ENCODE measurements around the gene SERINC5. TPM values are rescaled to one million over a fixed set of nuclear protein-coding genes. Genes with fewer than 3 reads are reported as not detected.

Gene SERINC5
- polyA plus RNA-seq, 1 of the 3 experiments (the other 2 are of a cell fraction): 4.5 TPM

- Histone ChIP-seq H3K4me2 (no peak overlapping the region), H3K4me3 (ENCODE audit: low read depth in 2 of 2, low read length in 1 of 2) (no peak overlapping the region), H3K4me1 (ENCODE audit: control insufficient read depth in 1 of 2, insufficient read depth in 2 of 2, low read depth in 1 of 2, low read length in 1 of 2) (peaks cover 0 to 6% of the 10 kb centered on the region in 2 experiments; a peak in 1 of 4 replicates), H3F3A (replicated peaks; ENCODE audit: insufficient read depth) (peaks cover 4% of the 10 kb centered on the region), H3K9ac (no peak overlapping the region), H3K9me3 (no peaks in the 10 kb centered on the region), H3K27ac (ENCODE audit: low read depth in 2 of 2, low read length in 1 of 2) (peak overlapping the region in 1 of 2 experiments; percentile 54; a peak in 1 of 4 replicates), H3K79me2 (ENCODE audit: insufficient read depth) (no peaks in the 10 kb centered on the region), H3K9me2 (no peaks in the 10 kb centered on the region), H3K36me3 (replicated peaks in 1 of 2; ENCODE audit: control insufficient read depth in 1 of 2, insufficient read depth in 2 of 2, low read length in 1 of 2) (no peaks in the 10 kb centered on the region), H4K20me1 (ENCODE audit: insufficient read depth) (no peaks in the 10 kb centered on the region), H3K27me3 (ENCODE audit: insufficient read depth) (no peaks in the 10 kb centered on the region), H2AFZ (ENCODE audit: low read depth) (no peak overlapping the region)
- ChIA-PET POLR2A (interaction anchor here (1.3 kb wide), 1 partner anchor 64 kb away, joined by 4 read pairs; no protein-coding TSS in a partner anchor), CTCF (interaction anchor here (1.3 to 2.1 kb wide), 2 partner anchors 12 to 115 kb away, joined by 4 to 7 read pairs; partner anchors contain the start of gene SERINC5)
- WGBS (ENCODE audit: low lambda C conversion rate): 84% methylated on average over 13 of the region's 13 CpGs
- TF ChIP-seq, protein P1, sequence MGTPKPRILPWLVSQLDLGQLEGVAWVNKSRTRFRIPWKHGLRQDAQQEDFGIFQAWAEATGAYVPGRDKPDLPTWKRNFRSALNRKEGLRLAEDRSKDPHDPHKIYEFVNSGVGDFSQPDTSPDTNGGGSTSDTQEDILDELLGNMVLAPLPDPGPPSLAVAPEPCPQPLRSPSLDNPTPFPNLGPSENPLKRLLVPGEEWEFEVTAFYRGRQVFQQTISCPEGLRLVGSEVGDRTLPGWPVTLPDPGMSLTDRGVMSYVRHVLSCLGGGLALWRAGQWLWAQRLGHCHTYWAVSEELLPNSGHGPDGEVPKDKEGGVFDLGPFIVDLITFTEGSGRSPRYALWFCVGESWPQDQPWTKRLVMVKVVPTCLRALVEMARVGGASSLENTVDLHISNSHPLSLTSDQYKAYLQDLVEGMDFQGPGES (IDR thresholded peaks at IDR 0.05; ENCODE audit: low read depth, low read length): no peak
- TF ChIP-seq USF1 (IDR thresholded peaks at IDR 0.05; ENCODE audit: borderline replicate concordance, low read depth) (no peak), SIN3A (IDR thresholded peaks at IDR 0.05; ENCODE audit: borderline replicate concordance, low read depth, low read length) (no peak)
- DNase-seq: peak; percentile 24
Observed at GRCh38 chr5:80141147-80141671, 114.6 kb downstream of the SERINC5 start.

- whole genome bisulfite sequencing (ENCODE audit: low lambda C conversion rate): 96% methylated on average over 3 of the region's 3 CpGs
- H3K9ac ChIP-seq: no peak overlapping the region
- no peaks in the 10 kb centered on the region for H3K27me3 ChIP-seq (ENCODE audit: insufficient read depth)
- no peak for DNase-seq
- no peaks in the 10 kb centered on the region for H3K9me3 ChIP-seq
- no peaks in the 10 kb centered on the region for H3K79me2 ChIP-seq (ENCODE audit: insufficient read depth)
- H3F3A ChIP-seq (replicated peaks; ENCODE audit: insufficient read depth): peaks cover 4% of the 10 kb centered on the region
- H4K20me1 ChIP-seq (ENCODE audit: insufficient read depth): no peaks in the 10 kb centered on the region
- TF ChIP-seq RAD21 (IDR thresholded peaks at IDR 0.05; ENCODE audit: low read length): no peak
- TF ChIP-seq FOXM1 (IDR thresholded peaks at IDR 0.05; ENCODE audit: low read depth): no peak
- TF ChIP-seq MEF2A (IDR thresholded peaks at IDR 0.05; ENCODE audit: borderline replicate concordance, low read depth): no peak
- TF ChIP-seq ELF1 (IDR thresholded peaks at IDR 0.05): no peak
- TF ChIP-seq USF1 (IDR thresholded peaks at IDR 0.05; ENCODE audit: borderline replicate concordance, low read depth): no peak
- no peak for TF ChIP-seq TEAD4 (IDR thresholded peaks at IDR 0.05; ENCODE audit: borderline replicate concordance, insufficient read depth)
- TF ChIP-seq SIN3A (IDR thresholded peaks at IDR 0.05; ENCODE audit: borderline replicate concordance, low read depth, low read length): no peak
- no peak for TF ChIP-seq FOSL2 (IDR thresholded peaks at IDR 0.05; ENCODE audit: borderline replicate concordance, low read depth)
- no peak for TF ChIP-seq CHD2 (IDR thresholded peaks at IDR 0.05; ENCODE audit: low read length, partially characterized antibody)
- TF ChIP-seq NRF1 (IDR thresholded peaks at IDR 0.05; ENCODE audit: low read depth, low read length): no peak
- no peak overlapping the region for H3K4me3 ChIP-seq (ENCODE audit: low read depth in 2 of 2, low read length in 1 of 2)
- H3K27ac ChIP-seq (ENCODE audit: low read depth in 2 of 2, low read length in 1 of 2): no peak overlapping the region; a peak in 1 of 4 replicates
- no peak overlapping the region for H2AFZ ChIP-seq (ENCODE audit: low read depth)
- no peaks in the 10 kb centered on the region for H3K36me3 ChIP-seq (replicated peaks in 1 of 2; ENCODE audit: control insufficient read depth in 1 of 2, insufficient read depth in 2 of 2, low read length in 1 of 2)
- peaks cover 0 to 6% of the 10 kb centered on the region in 2 experiments; a peak in 1 of 4 replicates for H3K4me1 ChIP-seq (ENCODE audit: control insufficient read depth in 1 of 2, insufficient read depth in 2 of 2, low read depth in 1 of 2, low read length in 1 of 2)
- H3K4me2 ChIP-seq: no peak overlapping the region
- ChIA-PET POLR2A (no interaction called here), CTCF (interaction anchor here (0.9 to 2.1 kb wide), 2 partner anchors 13 to 65 kb away, joined by 3 to 7 read pairs; no protein-coding TSS in a partner anchor)
- H3K9me2 ChIP-seq: no peaks in the 10 kb centered on the region
Observed at GRCh38 chr5:80140496-80140895, 115.4 kb downstream of the SERINC5 start.
